Endothelial cell of umbilical vein (primary cell): ENCODE data around the gene KIF20A. TPM values are rescaled to one million over a fixed set of nuclear protein-coding genes. Genes with fewer than 3 reads are reported as not detected.

ENCODE experiments used
- BruUV-seq: library from RNA; stranded (reverse); fragments of 400-500 nt; replicated peaks from 2 replicates; lab custom pipeline; 2021; lab: Mats Ljungman, UMichigan
- CTCF ChIA-PET: fragments of 300-600, 350-600 bp; sonication (Branson Sonifier 250); formaldehyde crosslinking; loops from one replicate; lab custom pipeline; 2021; ENCODE audit warnings: antibody characterized with exemption, inconsistent platforms; lab: Charles Lee
- POLR2A ChIA-PET: fragments of 300-600, 350-600 bp; sonication (Branson Sonifier 250); formaldehyde crosslinking; loops from one replicate; lab custom pipeline; 2021; ENCODE audit warnings: antibody characterized with exemption, inconsistent platforms; lab: Charles Lee
- DNase-seq: peaks from one replicate; pipeline ENCODE4 v3.0.0-alpha.2; 2011; ENCODE audit warnings: low read depth, low spot score
- FAIRE-seq: peaks from 2 replicates; lab custom pipeline; 2011; peaks lifted over from hg19 to GRCh38; lab: Jason Lieb, UNC
- H2AFZ ChIP-seq: 2 replicates; pipeline ENCODE4 v1.6.0; 2012; ENCODE audit warnings: low read depth, low read length, control low read depth, inconsistent platforms
- H3K27ac ChIP-seq: 2 replicates; pipeline ENCODE4 v1.5.1; 2011; ENCODE audit warnings: low read depth, mild to moderate bottlenecking, control low read depth, low read length, moderate library complexity; ENCODE audit not compliant: insufficient read depth
- H3K27me3 ChIP-seq, 2 experiments: 2 replicates each; pipeline versions ENCODE4 v1.6.0 to v1.6.1; 2011; ENCODE audit warnings: low read length in 2 of 2, mixed read lengths in 1 of 2; ENCODE audit not compliant: control insufficient read depth in 2 of 2, insufficient read depth in 2 of 2
- H3K36me3 ChIP-seq, 2 experiments: 2 replicates in 1 of 2; 3 replicates in 1 of 2; pipeline ENCODE4 v1.5.1; 2011; ENCODE audit warnings: low read length in 2 of 2, mild to moderate bottlenecking in 1 of 2, moderate library complexity in 1 of 2; ENCODE audit not compliant: control insufficient read depth in 2 of 2, insufficient read depth in 2 of 2; ENCODE audit errors: extremely low read depth in 1 of 2
- H3K4me1 ChIP-seq: 3 replicates; pipeline ENCODE4 v1.5.1; 2011; ENCODE audit warnings: mild to moderate bottlenecking, low read length; ENCODE audit not compliant: control insufficient read depth, insufficient read depth; ENCODE audit errors: extremely low read depth
- H3K4me2 ChIP-seq: 2 replicates; pipeline ENCODE4 v1.6.1; 2011; ENCODE audit warnings: low read length, control low read depth, mixed read lengths; ENCODE audit not compliant: insufficient read depth
- H3K4me3 ChIP-seq, 3 experiments: fragments of 200-600 bp in 1 of 3; sonication (generic), shearing (Covaris generic) in 1 of 3; replicated peaks in 1 of 3; 2 replicates each; pipeline ENCODE4 v1.5.1; 2011 to 2016; ENCODE audit warnings: control low read depth in 3 of 3, low read length in 3 of 3, mild to moderate bottlenecking in 2 of 3, inconsistent platforms in 1 of 3, low read depth in 1 of 3, moderate library complexity in 1 of 3; ENCODE audit not compliant: insufficient read depth in 1 of 3
- H3K79me2 ChIP-seq: 2 replicates; pipeline ENCODE4 v1.6.0; 2012; ENCODE audit warnings: low read length, inconsistent platforms; ENCODE audit not compliant: control insufficient read depth, insufficient read depth
- H3K9ac ChIP-seq: replicated peaks from 2 replicates; pipeline ENCODE3; 2011; ENCODE audit warnings: low read length, control low read depth; ENCODE audit not compliant: insufficient read depth; ENCODE audit errors: extremely low read depth
- H3K9me1 ChIP-seq: replicated peaks from 3 replicates; pipeline ENCODE4 v1.6.0; 2011; ENCODE audit warnings: mild to moderate bottlenecking, low read length; ENCODE audit not compliant: control insufficient read depth, insufficient read depth; ENCODE audit errors: extremely low read depth
- H3K9me3 ChIP-seq: replicated peaks from 2 replicates; pipeline ENCODE4 v1.5.1; 2012; ENCODE audit warnings: low read length, inconsistent platforms; ENCODE audit not compliant: control insufficient read depth, insufficient read depth
- H4K20me1 ChIP-seq: replicated peaks from 2 replicates; pipeline ENCODE3; 2011; ENCODE audit warnings: mild to moderate bottlenecking, low read length; ENCODE audit not compliant: control insufficient read depth, insufficient read depth; ENCODE audit errors: extremely low read depth
- CTCF ChIP-seq, 2 donors: IDR thresholded peaks; 1 replicate in 1 of 2; 2 replicates in 1 of 2; pipeline ENCODE4 v1.5.1; 2011; ENCODE audit warnings: low read length in 2 of 2, mild to moderate bottlenecking in 2 of 2, moderate library complexity in 2 of 2, control low read depth in 1 of 2, inconsistent platforms in 1 of 2, low read depth in 1 of 2; ENCODE audit not compliant: insufficient read depth in 1 of 2; ENCODE audit errors: extremely low read depth in 1 of 2
- EZH2 ChIP-seq: IDR thresholded peaks from 2 replicates; pipeline ENCODE4 v1.6.1; 2012; ENCODE audit warnings: borderline replicate concordance, low read depth, mild to moderate bottlenecking, moderate library complexity, low read length, inconsistent platforms; ENCODE audit not compliant: severe bottlenecking
- FOS ChIP-seq: IDR thresholded peaks from 2 replicates; pipeline ENCODE4 v1.6.1; 2011; ENCODE audit warnings: mild to moderate bottlenecking, low read length, moderate library complexity, borderline replicate concordance; ENCODE audit not compliant: insufficient read depth
- GATA2 ChIP-seq: IDR thresholded peaks from 2 replicates; pipeline ENCODE4 v1.7.0; 2011; ENCODE audit warnings: low read depth, mild to moderate bottlenecking, moderate library complexity, mixed read lengths, low read length; ENCODE audit not compliant: insufficient read length, insufficient read depth
- JUN ChIP-seq: IDR thresholded peaks from 2 replicates; pipeline ENCODE4 v1.6.1; 2011; ENCODE audit warnings: borderline replicate concordance, low read depth; ENCODE audit not compliant: insufficient read length, insufficient read depth
- MYC ChIP-seq: IDR thresholded peaks from one replicate; pipeline ENCODE4 v1.6.1; 2011; ENCODE audit warnings: mild to moderate bottlenecking, low read depth, low read length
- POLR2A ChIP-seq: IDR thresholded peaks from 2 replicates; pipeline ENCODE4 v1.6.1; 2012; ENCODE audit warnings: low read depth, mild to moderate bottlenecking, control low read depth, low read length
- POLR2AphosphoS5 ChIP-seq: IDR thresholded peaks from 2 replicates; pipeline ENCODE4 v1.6.1; 2012; ENCODE audit warnings: low read depth, mild to moderate bottlenecking, control low read depth, low read length, moderate library complexity; ENCODE audit not compliant: insufficient read depth
- dilution Hi-C: fragments of 300-500 bp; cut with MboI; formaldehyde crosslinking; loops from one replicate; pipeline ENCODE4 v1.15.0; 2019; ENCODE audit warnings: low sequenced_read_pairs; ENCODE audit not compliant: extremely low pct_ligation_motif_present
- intact Hi-C: fragments of 100-400 bp; cut with micrococcal nuclease; formaldehyde crosslinking; loops from one replicate; pipeline ENCODE4 v1.10.0; 2022
- polyA plus RNA-seq, 4 experiments: library from polyadenylated mRNA; depleted of rRNA in 3 of 4; stranded (reverse) in 3 of 4; unstranded in 1 of 4; fragments of >200 nt; gene quantifications; 2 replicates each; pipeline versions ENCODE4 v1.2.1 to v1.2.3, GENCODE V29; 2011 to 2012; ENCODE audit warnings: missing spikeins in 1 of 4
- total RNA-seq: library from RNA; stranded (reverse); gene quantifications from 2 replicates; pipeline ENCODE4 v1.2.3, GENCODE V29; 2021
- TF ChIP-seq, protein P1 (sequence below): IDR thresholded peaks from 2 replicates; pipeline ENCODE4 v1.6.1; 2011; ENCODE audit not compliant: insufficient read depth, insufficient read length

KIF20A gene
- total and polyA plus RNA-seq, 2 donors (not counting 3 experiments of a cell fraction or from before 2014, with no cell fraction given): 38.7 to 78.1 TPM

DNA sequence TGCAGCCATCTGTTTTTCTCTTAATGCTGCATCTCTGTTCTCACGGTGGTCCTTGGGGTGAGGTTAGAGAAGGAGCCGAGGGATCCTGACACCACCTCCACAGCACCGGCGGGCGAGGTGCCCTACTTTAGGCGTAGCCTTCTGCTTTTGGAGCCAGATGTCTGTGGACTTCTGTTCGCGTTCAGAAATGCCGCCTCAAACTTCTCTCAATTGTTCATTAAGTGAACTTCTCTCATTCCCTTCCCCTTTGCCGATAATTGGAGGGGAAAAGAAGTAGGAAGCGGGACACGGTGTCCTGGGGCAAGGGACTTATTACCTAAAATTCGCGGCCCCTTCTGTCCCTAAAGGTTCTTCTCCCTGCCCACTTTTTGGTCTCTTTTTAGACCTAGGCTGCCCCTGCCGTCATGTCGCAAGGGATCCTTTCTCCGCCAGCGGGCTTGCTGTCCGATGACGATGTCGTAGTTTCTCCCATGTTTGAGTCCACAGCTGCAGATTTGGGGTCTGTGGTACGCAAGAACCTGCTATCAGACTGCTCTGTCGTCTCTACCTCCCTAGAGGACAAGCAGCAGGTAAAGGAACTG is 455 bp downstream of the KIF20A start:
- no peak for FAIRE-seq
- POLR2A ChIA-PET: no interaction called here

More for the DNA sequence above, 455 bp downstream of the KIF20A start:
- H3K4me3 ChIP-seq: peak overlapping the region; percentile 61 to 95 (median 71)
- TF ChIP-seq POLR2AphosphoS5 (no peak), EZH2 (no peak), POLR2A (no peak), CTCF (IDR thresholded peaks at IDR 0.05; ENCODE audit: extremely low read depth in 1 of 2, insufficient read depth in 1 of 2, low read depth in 1 of 2, low read length in 2 of 2) (no peak), FOS (no peak), GATA2 (no peak), MYC (no peak), JUN (no peak)
- TF ChIP-seq, protein P1, sequence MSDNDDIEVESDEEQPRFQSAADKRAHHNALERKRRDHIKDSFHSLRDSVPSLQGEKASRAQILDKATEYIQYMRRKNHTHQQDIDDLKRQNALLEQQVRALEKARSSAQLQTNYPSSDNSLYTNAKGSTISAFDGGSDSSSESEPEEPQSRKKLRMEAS: no peak
- DNase-seq: no peak
- peak overlapping the region; percentile 64 for H3K4me2 ChIP-seq
- dilution Hi-C loops (no loop called here), intact Hi-C loops (loop anchor here (1.0 to 5.0 kb wide), 3 partner anchors 34 to 153 kb away; partner anchors contain the start of genes CDC23 and CDC25C)
- BruUV-seq: TSS peak; percentile 60
- H3K4me1 ChIP-seq: peaks cover 22% of the 10 kb centered on the region
- H3K36me3 ChIP-seq: peaks cover 12 to 22% of the 10 kb centered on the region in 2 experiments
- H2AFZ ChIP-seq: peak overlapping the region; percentile 47
- CTCF ChIA-PET: interaction anchor here (1.0 to 2.1 kb wide), 4 partner anchors 12 to 324 kb away, joined by 4 to 10 read pairs (median 8); no protein-coding TSS in a partner anchor
- peaks cover 46% of the 10 kb centered on the region for H3K79me2 ChIP-seq
- peak overlapping the region; percentile 9 for H3K27ac ChIP-seq
- no peaks in the 10 kb centered on the region for H3K27me3 ChIP-seq
- H3K9me3 ChIP-seq: no peaks in the 10 kb centered on the region
- H3K9ac ChIP-seq: peak overlapping the region; percentile 54
- H3K9me1 ChIP-seq: no peaks in the 10 kb centered on the region
- H4K20me1 ChIP-seq: no peaks in the 10 kb centered on the region
